H1 (cell line): ENCODE results near the gene SNAPIN. TPM values are rescaled to one million over a fixed set of nuclear protein-coding genes. Genes with fewer than 3 reads are reported as not detected.

Experiments used
- CTCF ChIA-PET: fragments of 300-600 bp; sonication (Branson Sonifier 250); formaldehyde crosslinking; loops from one replicate; lab custom pipeline; 2021; ENCODE audit not compliant: partially characterized antibody; lab: Charles Lee
- POLR2A ChIA-PET: fragments of 300-600 bp; sonication (Branson Sonifier 250); formaldehyde crosslinking; loops from one replicate; lab custom pipeline; 2021; ENCODE audit warnings: inconsistent platforms; ENCODE audit not compliant: partially characterized antibody; lab: Charles Lee
- DNase-seq, 2 experiments: peaks; one replicate each; pipeline versions ENCODE4 v3.0.0 to v3.0.0-alpha.2; 2010 to 2022; ENCODE audit warnings: low spot score in 2 of 2, low read depth in 1 of 2, mixed read lengths in 1 of 2
- FAIRE-seq: peaks from 2 replicates; lab custom pipeline; 2011; peaks lifted over from hg19 to GRCh38; lab: Jason Lieb, UNC
- H2AFZ ChIP-seq: 2 replicates; pipeline ENCODE4 v1.8.1; 2012; ENCODE audit warnings: low read length, inconsistent platforms
- H2AK5ac ChIP-seq: 2 replicates; pipeline ENCODE4 v1.6.1; 2013; ENCODE audit warnings: low read depth, low read length
- H2BK120ac ChIP-seq: replicated peaks from 2 replicates; pipeline ENCODE3; 2013; ENCODE audit warnings: low read depth, low read length, inconsistent platforms
- H2BK12ac ChIP-seq: 2 replicates; pipeline ENCODE4 v1.6.1; 2013; ENCODE audit warnings: low read depth, low read length
- H2BK15ac ChIP-seq: 2 replicates; pipeline ENCODE4 v1.6.1; 2013; ENCODE audit warnings: low read length
- H2BK20ac ChIP-seq: 2 replicates; pipeline ENCODE4 v1.6.1; 2013; ENCODE audit warnings: low read length
- H2BK5ac ChIP-seq: 2 replicates; pipeline ENCODE4 v1.6.1; 2013; ENCODE audit warnings: low read depth, low read length
- H3K14ac ChIP-seq: 2 replicates; pipeline ENCODE4 v1.6.1; 2013; ENCODE audit warnings: inconsistent platforms; ENCODE audit not compliant: insufficient read length
- H3K18ac ChIP-seq: 2 replicates; pipeline ENCODE4 v1.6.1; 2013; ENCODE audit warnings: low read length; ENCODE audit errors: extremely low read depth
- H3K23ac ChIP-seq: 2 replicates; pipeline ENCODE4 v1.6.1; 2013; ENCODE audit warnings: inconsistent platforms; ENCODE audit not compliant: insufficient read length
- H3K23me2 ChIP-seq: 2 replicates; pipeline ENCODE4 v1.6.1; 2013; ENCODE audit warnings: low read depth, low read length
- H3K27ac ChIP-seq: 2 replicates; pipeline ENCODE4 v1.6.1; 2011; ENCODE audit warnings: low read depth, low read length, inconsistent platforms
- H3K27me3 ChIP-seq, 4 experiments: replicated peaks in 1 of 4; 1 replicate in 1 of 4; 2 replicates in 3 of 4; pipeline versions ENCODE4 v1.6.1 to v1.8.1; 2011 to 2013; ENCODE audit warnings: low read length in 3 of 4, mild to moderate bottlenecking in 3 of 4, inconsistent platforms in 2 of 4, mixed read lengths in 2 of 4, moderate library complexity in 1 of 4; ENCODE audit not compliant: control insufficient read depth in 3 of 4, insufficient read depth in 3 of 4; ENCODE audit errors: extremely low read depth in 1 of 4
- H3K36me3 ChIP-seq, 4 experiments: 2 replicates each; pipeline versions ENCODE4 v1.6.1 to v1.8.1; 2011 to 2013; ENCODE audit warnings: mild to moderate bottlenecking in 4 of 4, low read length in 3 of 4, moderate library complexity in 2 of 4, control low read depth in 1 of 4, inconsistent platforms in 1 of 4; ENCODE audit not compliant: insufficient read depth in 4 of 4, control insufficient read depth in 2 of 4
- H3K4ac ChIP-seq: replicated peaks from 2 replicates; pipeline ENCODE3; 2013; ENCODE audit warnings: low read length, low read depth, mixed read lengths, inconsistent platforms; ENCODE audit not compliant: insufficient read length
- H3K4me1 ChIP-seq, 4 experiments: replicated peaks in 1 of 4; 1 replicate in 1 of 4; 2 replicates in 3 of 4; pipeline versions ENCODE4 v1.6.1 to v1.8.1; 2011 to 2013; ENCODE audit warnings: low read length in 3 of 4, inconsistent platforms in 2 of 4, mixed read lengths in 1 of 4; ENCODE audit not compliant: insufficient read depth in 4 of 4, control insufficient read depth in 3 of 4
- H3K4me2 ChIP-seq, 2 experiments: 2 replicates each; pipeline versions ENCODE4 v1.6.1 to v1.8.1; 2011 to 2013; ENCODE audit warnings: low read depth in 2 of 2, low read length in 2 of 2, control low read depth in 1 of 2, inconsistent platforms in 1 of 2, mild to moderate bottlenecking in 1 of 2; ENCODE audit not compliant: insufficient read depth in 1 of 2
- H3K4me3 ChIP-seq, 4 experiments: fragments of 200-600, 300-600 bp in 1 of 4; sonication (generic), shearing (Covaris generic), sonication (Bioruptor Twin) in 1 of 4; 2 replicates each; pipeline versions ENCODE4 v1.5.1 to v1.8.1; 2011 to 2016; ENCODE audit warnings: low read length in 4 of 4, low read depth in 3 of 4, control low read depth in 2 of 4, inconsistent platforms in 2 of 4, mild to moderate bottlenecking in 2 of 4, mixed read lengths in 1 of 4, moderate library complexity in 1 of 4; ENCODE audit not compliant: insufficient read depth in 2 of 4; ENCODE audit errors: extremely low read depth in 1 of 4
- H3K56ac ChIP-seq: replicated peaks from 2 replicates; pipeline ENCODE3; 2013; ENCODE audit warnings: low read depth, mild to moderate bottlenecking, mixed read lengths, low read length, inconsistent platforms; ENCODE audit not compliant: insufficient read length
- H3K79me1 ChIP-seq: 2 replicates; pipeline ENCODE4 v1.6.1; 2013; ENCODE audit warnings: low read depth, low read length, control low read depth
- H3K79me2 ChIP-seq, 2 experiments: 2 replicates each; pipeline versions ENCODE4 v1.6.1 to v1.8.1; 2012 to 2013; ENCODE audit warnings: low read length in 2 of 2, mild to moderate bottlenecking in 2 of 2, inconsistent platforms in 1 of 2; ENCODE audit not compliant: insufficient read depth in 2 of 2, control insufficient read depth in 1 of 2
- H3K9ac ChIP-seq, 4 experiments: replicated peaks in 1 of 4; 1 replicate in 1 of 4; 2 replicates in 3 of 4; pipeline versions ENCODE4 v1.6.1 to v1.8.1; 2011 to 2013; ENCODE audit warnings: low read depth in 3 of 4, low read length in 3 of 4, control low read depth in 2 of 4, mild to moderate bottlenecking in 2 of 4, moderate library complexity in 2 of 4, inconsistent platforms in 1 of 4; ENCODE audit errors: extremely low read depth in 1 of 4
- H3K9me3 ChIP-seq, 2 experiments: 2 replicates each; pipeline versions ENCODE4 v1.6.1 to v1.8.1; 2012 to 2013; ENCODE audit warnings: mild to moderate bottlenecking in 2 of 2, moderate library complexity in 2 of 2, control low read depth in 1 of 2, inconsistent platforms in 1 of 2, low read depth in 1 of 2, low read length in 1 of 2, mixed read lengths in 1 of 2; ENCODE audit not compliant: insufficient read depth in 2 of 2
- H4K20me1 ChIP-seq, 2 experiments: replicated peaks in 1 of 2; 2 replicates each; pipeline versions ENCODE3 to v1.8.1; 2011 to 2013; ENCODE audit warnings: inconsistent platforms in 2 of 2, low read length in 2 of 2, mild to moderate bottlenecking in 1 of 2; ENCODE audit not compliant: insufficient read depth in 2 of 2, control insufficient read depth in 1 of 2
- H4K5ac ChIP-seq: 2 replicates; pipeline ENCODE4 v1.6.1; 2013; ENCODE audit warnings: low read length, low read depth, mixed read lengths, inconsistent platforms; ENCODE audit not compliant: insufficient read length
- H4K8ac ChIP-seq: 2 replicates; pipeline ENCODE4 v1.8.0; 2013; ENCODE audit warnings: mild to moderate bottlenecking, moderate library complexity, low read length, inconsistent platforms; ENCODE audit not compliant: insufficient read depth; ENCODE audit errors: extremely low read depth
- H4K91ac ChIP-seq: replicated peaks from 2 replicates; pipeline ENCODE3; 2013; ENCODE audit warnings: low read length, mixed read lengths, inconsistent platforms; ENCODE audit not compliant: insufficient read length
- FOSL1 ChIP-seq: IDR thresholded peaks from 2 replicates; pipeline ENCODE4 v1.6.1; 2011; ENCODE audit warnings: mild to moderate bottlenecking, low read depth, low read length, moderate library complexity; ENCODE audit not compliant: insufficient read depth
- KDM5A ChIP-seq: fragments of 200-600 bp; IDR thresholded peaks from 2 replicates; pipeline ENCODE4 v1.7.1; 2012; ENCODE audit warnings: mild to moderate bottlenecking, low read length, inconsistent platforms, mixed read lengths
- SAP30 ChIP-seq: fragments of 300-600 bp; sonication (generic); IDR thresholded peaks from 2 replicates; pipeline ENCODE4 v1.7.1; 2012; ENCODE audit warnings: low read length, moderate library complexity, mild to moderate bottlenecking, inconsistent platforms; ENCODE audit not compliant: insufficient read depth, insufficient replicate concordance
- WGBS, 2 experiments: shearing (Covaris generic) in 1 of 2; methylation state at CpG; one replicate each; pipeline versions ENCODE4 v1.1.6 to v1.1.7; 2013 to 2015; ENCODE audit warnings: low lambda C conversion rate in 2 of 2, mixed read lengths in 2 of 2, inconsistent platforms in 1 of 2, low coverage in 1 of 2, missing lambda C conversion rate in 1 of 2; ENCODE audit not compliant: insufficient replicate concordance in 2 of 2, insufficient coverage in 1 of 2, insufficient read length in 1 of 2; ENCODE audit errors: extremely low coverage in 1 of 2, missing lambda C conversion rate in 1 of 2; 5-methylcytosine and 5-hydroxymethylcytosine counted together
- polyA plus RNA-seq, 7 experiments: library from polyadenylated mRNA; depleted of rRNA in 3 of 7; stranded (reverse) in 5 of 7; unstranded in 2 of 7; fragments of >200 nt in 5 of 7; fragments of 200-250 nt in 2 of 7; gene quantifications; 1 replicate in 5 of 7; 2 replicates in 1 of 7; 4 replicates in 1 of 7; pipeline versions ENCODE4 v1.2.1 to v1.2.3, GENCODE V29; 2011 to 2013; ENCODE audit warnings: missing spikeins in 2 of 7, mixed read lengths in 2 of 7
- total RNA-seq: library from RNA; stranded (reverse); fragmentation: NEBNext Ultra II Directional; extraction: Animal tissue kit (Norgen Biotek cat#: 25700); gene quantifications from 2 replicates; pipeline ENCODE4 v1.2.1, GENCODE V29; 2021

SNAPIN gene
- total and polyA plus RNA-seq, 2 of the 8 experiments (the other 6 are each of a cell fraction or from before 2014, with no cell fraction given) = 25.7 to 31.1 TPM

DNA sequence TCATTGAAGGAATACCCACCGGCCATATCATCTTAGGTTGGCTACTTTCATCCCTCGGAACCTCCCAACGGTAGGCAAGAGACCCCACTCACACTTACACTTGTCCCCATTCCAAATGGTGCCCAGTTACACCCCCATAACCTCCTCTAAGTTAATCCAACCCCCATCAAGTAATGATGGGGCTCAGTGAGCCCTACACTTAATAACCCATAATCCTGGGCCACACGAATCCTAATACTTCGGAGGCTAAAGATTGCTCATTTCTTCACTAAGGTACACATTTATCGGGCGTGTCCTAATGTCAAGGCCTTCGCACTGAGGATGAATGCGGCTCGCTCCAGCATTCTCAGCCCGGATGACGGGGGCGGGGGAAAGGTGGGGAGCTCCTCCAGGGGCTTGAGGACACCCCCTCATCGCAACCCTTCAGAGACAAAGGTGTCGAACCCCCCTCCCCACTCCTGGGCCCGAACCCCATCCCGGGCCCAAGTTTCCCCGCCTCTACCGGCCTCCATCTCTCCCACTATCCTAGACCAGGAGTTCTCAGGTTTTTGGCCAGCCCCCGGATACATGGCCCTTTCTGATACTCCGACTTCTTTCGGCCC lies 11.9 kb downstream of the SNAPIN start:
- Histone ChIP-seq H3K36me3 (peaks cover 36 to 44% (median 43%) of the 10 kb centered on the region in 4 experiments), H2BK12ac (no peak overlapping the region), H4K8ac (peak overlapping the region; percentile 98; the same call in 1 of the 2 replicates), H3K23ac (no peak overlapping the region), H3K4me1 (peaks cover 0 to 4% (median 2%) of the 10 kb centered on the region in 4 experiments; a peak in 2 of 7 replicates), H4K5ac (peak overlapping the region; percentile 73), H2AFZ (no peak overlapping the region), H2BK5ac (peak overlapping the region; percentile 95), H3K27ac (peak overlapping the region; percentile 95), H3K18ac (peak overlapping the region; percentile 27; the same call in 1 of the 2 replicates), H2BK120ac (no peak overlapping the region), H3K23me2 (peaks cover 8% of the 10 kb centered on the region), H3K27me3 (no peaks in the 10 kb centered on the region), H3K4me2 (peak overlapping the region; percentile 80 to 84), H2BK20ac (no peak overlapping the region), H3K14ac (no peak overlapping the region), H3K4ac (peak overlapping the region; percentile 46), H3K79me2 (peaks cover 11 to 32% of the 10 kb centered on the region in 2 experiments), H3K9me3 (no peaks in the 10 kb centered on the region), H3K79me1 (no peaks in the 10 kb centered on the region; the same call in 1 of the 2 replicates), H3K9ac (peak overlapping the region; percentile 97 to 100 (median 100)), H2AK5ac (0 out of 2 replicates have a peak overlapping the region, but pooled peaks have one; percentile 60), H4K91ac (peak overlapping the region; percentile 70), H3K4me3 (peak overlapping the region; percentile 89 to 100 (median 99)), H2BK15ac (no peak overlapping the region), H3K56ac (peak overlapping the region; percentile 63), H4K20me1 (peaks cover 0 to 3% of the 10 kb centered on the region in 2 experiments)
- WGBS, 2 experiments = 8% methylated on average over 20 of the region's 22 CpGs; no CpG with 5 or more reads in 1 of the 2 experiments
- FAIRE-seq = no peak
- peak; percentile 80; the same call in 1 of the 2 replicates for TF ChIP-seq KDM5A
- TF ChIP-seq FOSL1 = no peak
- peak; percentile 59 for TF ChIP-seq SAP30
- ChIA-PET POLR2A (interaction anchor here (0.5 to 19.8 kb wide), 6 partner anchors 9 to 161 kb away, joined by 3 to 343 read pairs (median 18); partner anchors contain the start of genes CHTOP, INTS3 and SNAPIN), CTCF (interaction anchor here (0.5 to 11.7 kb wide), 4 partner anchors 78 to 223 kb away, joined by 3 to 172 read pairs (median 3); no protein-coding TSS in a partner anchor)
- no peak for DNase-seq
